Neural cell (in vitro differentiated cells): Measurements from ENCODE around the gene GET4. TPM values are rescaled to one million over a fixed set of nuclear protein-coding genes. Genes with fewer than 3 reads are reported as not detected.

ENCODE experiments used
- H2AFZ ChIP-seq: fragments of 200-600, 300-800 bp; sonication (generic), shearing (Covaris generic); 2 replicates; pipeline ENCODE4 v1.6.0; 2014; ENCODE audit warnings: low read depth, mild to moderate bottlenecking, antibody characterized with exemption, low read length, moderate library complexity
- H3F3A ChIP-seq: fragments of 200-600 bp; shearing (Covaris generic); 2 replicates; pipeline ENCODE4 v1.6.1; 2016; ENCODE audit warnings: mild to moderate bottlenecking, moderate library complexity, mixed read lengths, antibody characterized with exemption, low read length; ENCODE audit not compliant: insufficient read depth, poor library complexity, severe bottlenecking
- H3K27ac ChIP-seq: fragments of 200-600, 300-800 bp; sonication (generic), shearing (Covaris generic); 2 replicates; pipeline ENCODE4 v1.5.1; 2014; ENCODE audit warnings: mild to moderate bottlenecking, low read length, moderate library complexity
- H3K27me3 ChIP-seq: fragments of 300-800, 200-600 bp; sonication (generic), shearing (Covaris generic); 2 replicates; pipeline ENCODE4 v1.6.0; 2014; ENCODE audit warnings: mild to moderate bottlenecking, low read depth, low read length, moderate library complexity; ENCODE audit not compliant: insufficient read depth
- H3K36me3 ChIP-seq: fragments of 300-800, 200-600 bp; sonication (generic), shearing (Covaris generic); 2 replicates; pipeline ENCODE4 v1.5.1; 2014; ENCODE audit warnings: mild to moderate bottlenecking, antibody characterized with exemption, low read length, moderate library complexity; ENCODE audit not compliant: insufficient read depth
- H3K4me2 ChIP-seq: fragments of 300-800, 200-600 bp; sonication (generic), shearing (Covaris generic); 2 replicates; pipeline ENCODE4 v1.6.0; 2014; ENCODE audit warnings: mild to moderate bottlenecking, low read length
- H3K4me3 ChIP-seq: fragments of 300-800, 200-600 bp; sonication (generic), shearing (Covaris generic); 2 replicates; pipeline ENCODE4 v1.5.1; 2014; ENCODE audit warnings: mild to moderate bottlenecking, low read length, moderate library complexity
- H3K79me2 ChIP-seq: fragments of 200-600 bp; shearing (Covaris generic); replicated peaks from 2 replicates; pipeline ENCODE4 v1.6.0; 2014; ENCODE audit warnings: mild to moderate bottlenecking, low read length, moderate library complexity; ENCODE audit not compliant: insufficient read depth
- H3K9ac ChIP-seq: fragments of 300-800, 200-600 bp; sonication (generic), shearing (Covaris generic); 2 replicates; pipeline ENCODE4 v1.6.1; 2016; ENCODE audit warnings: mild to moderate bottlenecking, low read length, mixed read lengths
- H3K9me2 ChIP-seq: fragments of 200-600 bp; shearing (Covaris generic); 2 replicates; pipeline ENCODE4 v1.6.1; 2016; ENCODE audit warnings: mild to moderate bottlenecking, low read length, mixed read lengths; ENCODE audit not compliant: insufficient read depth
- H3K9me3 ChIP-seq: fragments of 200-600, 300-800 bp; sonication (generic), shearing (Covaris generic); 2 replicates; pipeline ENCODE4 v1.6.1; 2016; ENCODE audit warnings: mild to moderate bottlenecking, mixed run types, low read length, moderate library complexity, mixed read lengths
- H4K20me1 ChIP-seq: fragments of 200-600 bp; shearing (Covaris generic); 2 replicates; pipeline ENCODE4 v1.6.1; 2016; ENCODE audit warnings: mild to moderate bottlenecking, mixed run types; ENCODE audit not compliant: insufficient read depth
- CTCF ChIP-seq: fragments of 450-650 bp; IDR thresholded peaks from 2 replicates; pipeline ENCODE4 v1.5.1; 2014; ENCODE audit warnings: antibody characterized with exemption, mild to moderate bottlenecking, moderate library complexity; ENCODE audit not compliant: poor library complexity, severe bottlenecking
- EP300 ChIP-seq: fragments of 450-650 bp; conservative IDR thresholded peaks from 2 replicates; pipeline ENCODE4 v1.6.1; 2014; ENCODE audit warnings: antibody characterized with exemption, mild to moderate bottlenecking, moderate library complexity; ENCODE audit not compliant: poor library complexity, severe bottlenecking
- EZH2 ChIP-seq: fragments of 200-600, 300-800 bp; shearing (Covaris generic), sonication (generic); IDR thresholded peaks from 2 replicates; pipeline ENCODE4 v1.6.1; 2014; ENCODE audit warnings: antibody characterized with exemption, low read length, borderline replicate concordance, mild to moderate bottlenecking; ENCODE audit not compliant: insufficient read depth, poor library complexity, severe bottlenecking
- MXI1 ChIP-seq: fragments of 450-650 bp; conservative IDR thresholded peaks from 2 replicates; pipeline ENCODE4 v1.6.1; 2014; ENCODE audit warnings: antibody characterized with exemption, mild to moderate bottlenecking; ENCODE audit not compliant: poor library complexity, severe bottlenecking
- POLR2AphosphoS5 ChIP-seq: IDR thresholded peaks from 2 replicates; pipeline ENCODE4 v1.6.1; 2012
- RAD21 ChIP-seq: fragments of 450-650 bp; conservative IDR thresholded peaks from 2 replicates; pipeline ENCODE4 v1.6.1; 2014; ENCODE audit warnings: antibody characterized with exemption, mild to moderate bottlenecking, moderate library complexity
- SMC3 ChIP-seq: fragments of 450-650 bp; conservative IDR thresholded peaks from 2 replicates; pipeline ENCODE4 v1.6.1; 2014; ENCODE audit warnings: antibody characterized with exemption, mild to moderate bottlenecking, moderate library complexity; ENCODE audit not compliant: poor library complexity
- TAF1 ChIP-seq: IDR thresholded peaks from 2 replicates; pipeline ENCODE4 v1.6.1; 2012; ENCODE audit warnings: low read depth
- polyA plus RNA-seq: library from polyadenylated mRNA; depleted of rRNA; stranded (reverse); fragments of >200 nt; gene quantifications from 2 replicates; pipeline ENCODE4 v1.2.3, GENCODE V29; 2014
- TF ChIP-seq, protein P1 (sequence below): IDR thresholded peaks from 2 replicates; pipeline ENCODE4 v1.6.1; 2012; ENCODE audit warnings: borderline replicate concordance

GET4 gene
- polyA plus RNA-seq, 1 donor from 2014 or later: 63.8 TPM

- Histone ChIP-seq H3K4me3 (no peak overlapping the region), H3K27ac (no peak overlapping the region), H3K9me2 (no peaks in the 10 kb centered on the region), H3K9ac (no peak overlapping the region), H3F3A (no peaks in the 10 kb centered on the region), H3K4me2 (no peak overlapping the region), H3K36me3 (no peaks in the 10 kb centered on the region), H3K79me2 (no peaks in the 10 kb centered on the region), H3K27me3 (no peaks in the 10 kb centered on the region), H2AFZ (no peak overlapping the region), H4K20me1 (no peaks in the 10 kb centered on the region), H3K9me3 (no peaks in the 10 kb centered on the region)
- no peak for TF ChIP-seq RAD21
- TF ChIP-seq EZH2: no peak
- no peak for TF ChIP-seq POLR2AphosphoS5
- no peak for TF ChIP-seq SMC3
- TF ChIP-seq EP300: no peak
- no peak for TF ChIP-seq CTCF
Measured at GRCh38 chr7:851204-851603, 25.1 kb upstream of the GET4 start.

DNA sequence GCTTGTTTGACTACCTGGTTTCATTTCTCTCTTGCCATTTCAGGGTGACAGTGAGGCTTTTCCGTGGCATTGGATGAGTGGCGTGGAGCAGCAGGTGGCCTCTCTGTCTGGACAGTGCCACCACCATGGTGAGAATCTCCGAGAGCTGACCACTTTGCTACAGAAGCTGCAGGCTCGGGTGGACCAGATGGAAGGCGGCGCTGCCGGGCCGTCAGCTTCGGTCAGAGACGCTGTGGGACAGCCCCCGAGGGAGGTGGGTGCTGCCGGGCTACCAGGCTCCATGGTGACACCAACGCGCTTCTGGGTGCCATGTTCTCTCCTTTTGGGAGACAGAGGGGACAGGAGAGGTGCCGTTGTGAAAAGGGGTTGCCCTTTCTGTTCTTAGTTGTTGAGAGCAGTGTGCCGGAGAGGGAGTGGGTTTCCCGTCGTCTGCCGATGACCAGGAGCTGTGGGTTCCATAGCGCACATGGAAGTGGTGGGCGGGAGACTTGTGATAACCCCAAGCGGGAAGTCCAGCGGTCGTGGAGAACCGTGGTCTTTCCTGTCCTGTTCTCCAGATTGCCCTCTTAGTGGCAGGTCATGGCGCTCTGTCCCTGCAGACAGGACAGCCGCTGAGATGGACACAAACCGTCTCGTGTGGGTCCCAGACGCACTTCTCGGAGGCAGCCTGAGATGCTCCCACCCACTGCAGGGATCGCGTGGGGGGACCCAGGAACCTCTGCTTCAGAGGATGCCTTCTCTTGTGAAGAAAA lies 22.8 kb upstream of the GET4 start:
- TF ChIP-seq, protein P1, sequence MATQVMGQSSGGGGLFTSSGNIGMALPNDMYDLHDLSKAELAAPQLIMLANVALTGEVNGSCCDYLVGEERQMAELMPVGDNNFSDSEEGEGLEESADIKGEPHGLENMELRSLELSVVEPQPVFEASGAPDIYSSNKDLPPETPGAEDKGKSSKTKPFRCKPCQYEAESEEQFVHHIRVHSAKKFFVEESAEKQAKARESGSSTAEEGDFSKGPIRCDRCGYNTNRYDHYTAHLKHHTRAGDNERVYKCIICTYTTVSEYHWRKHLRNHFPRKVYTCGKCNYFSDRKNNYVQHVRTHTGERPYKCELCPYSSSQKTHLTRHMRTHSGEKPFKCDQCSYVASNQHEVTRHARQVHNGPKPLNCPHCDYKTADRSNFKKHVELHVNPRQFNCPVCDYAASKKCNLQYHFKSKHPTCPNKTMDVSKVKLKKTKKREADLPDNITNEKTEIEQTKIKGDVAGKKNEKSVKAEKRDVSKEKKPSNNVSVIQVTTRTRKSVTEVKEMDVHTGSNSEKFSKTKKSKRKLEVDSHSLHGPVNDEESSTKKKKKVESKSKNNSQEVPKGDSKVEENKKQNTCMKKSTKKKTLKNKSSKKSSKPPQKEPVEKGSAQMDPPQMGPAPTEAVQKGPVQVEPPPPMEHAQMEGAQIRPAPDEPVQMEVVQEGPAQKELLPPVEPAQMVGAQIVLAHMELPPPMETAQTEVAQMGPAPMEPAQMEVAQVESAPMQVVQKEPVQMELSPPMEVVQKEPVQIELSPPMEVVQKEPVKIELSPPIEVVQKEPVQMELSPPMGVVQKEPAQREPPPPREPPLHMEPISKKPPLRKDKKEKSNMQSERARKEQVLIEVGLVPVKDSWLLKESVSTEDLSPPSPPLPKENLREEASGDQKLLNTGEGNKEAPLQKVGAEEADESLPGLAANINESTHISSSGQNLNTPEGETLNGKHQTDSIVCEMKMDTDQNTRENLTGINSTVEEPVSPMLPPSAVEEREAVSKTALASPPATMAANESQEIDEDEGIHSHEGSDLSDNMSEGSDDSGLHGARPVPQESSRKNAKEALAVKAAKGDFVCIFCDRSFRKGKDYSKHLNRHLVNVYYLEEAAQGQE: no peak
- no peak for TF ChIP-seq MXI1
- TF ChIP-seq RAD21: no peak
- no peak for TF ChIP-seq EP300
- no peak for TF ChIP-seq EZH2
- no peak for TF ChIP-seq POLR2AphosphoS5
- TF ChIP-seq CTCF: no peak
- TF ChIP-seq SMC3: no peak
- TF ChIP-seq TAF1: no peak
- Histone ChIP-seq H3K36me3 (no peaks in the 10 kb centered on the region), H3F3A (no peaks in the 10 kb centered on the region), H3K9ac (no peak overlapping the region), H3K27ac (no peak overlapping the region), H3K4me3 (no peak overlapping the region), H3K4me2 (no peak overlapping the region), H3K27me3 (no peaks in the 10 kb centered on the region), H3K9me2 (no peaks in the 10 kb centered on the region), H2AFZ (no peak overlapping the region), H3K9me3 (no peaks in the 10 kb centered on the region), H4K20me1 (no peaks in the 10 kb centered on the region), H3K79me2 (no peaks in the 10 kb centered on the region)
